Measurements from ENCODE around the gene PPP2R5C. TPM values are rescaled to one million over a fixed set of nuclear protein-coding genes. Genes with fewer than 3 reads are reported as not detected.

The PPP2R5C gene
- polyA plus RNA-seq, 5 donors, result 85.5 to 131 (median 116) TPM

- no peak for DNase-seq
Observed at GRCh38 chr14:101810897-101811621, 49.5 kb downstream of the PPP2R5C start.

DNA sequence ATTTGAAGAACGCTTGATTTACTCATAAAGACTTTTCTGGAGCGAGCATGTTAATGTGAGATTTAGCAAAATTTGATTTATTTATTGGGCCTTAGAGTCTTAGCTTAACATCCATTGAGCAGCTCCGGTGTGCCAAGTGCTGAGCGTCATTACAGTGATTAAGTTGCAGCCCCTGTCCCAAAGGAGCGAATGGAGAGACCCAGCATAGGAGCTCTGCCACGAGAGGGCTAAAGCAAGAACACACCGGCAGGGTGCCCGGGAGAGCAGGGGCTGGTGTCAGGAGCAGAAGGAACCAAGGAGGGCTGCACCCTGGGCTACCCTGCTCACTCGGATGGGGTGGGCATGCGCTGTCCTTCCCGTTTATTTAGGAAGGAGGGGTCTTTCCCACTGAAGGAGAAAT is 50.6 kb downstream of the PPP2R5C start:
- DNase-seq, result no peak

- DNase-seq, result no peak
Observed at GRCh38 chr14:101813171-101813759, 51.8 kb downstream of the PPP2R5C start.

DNA sequence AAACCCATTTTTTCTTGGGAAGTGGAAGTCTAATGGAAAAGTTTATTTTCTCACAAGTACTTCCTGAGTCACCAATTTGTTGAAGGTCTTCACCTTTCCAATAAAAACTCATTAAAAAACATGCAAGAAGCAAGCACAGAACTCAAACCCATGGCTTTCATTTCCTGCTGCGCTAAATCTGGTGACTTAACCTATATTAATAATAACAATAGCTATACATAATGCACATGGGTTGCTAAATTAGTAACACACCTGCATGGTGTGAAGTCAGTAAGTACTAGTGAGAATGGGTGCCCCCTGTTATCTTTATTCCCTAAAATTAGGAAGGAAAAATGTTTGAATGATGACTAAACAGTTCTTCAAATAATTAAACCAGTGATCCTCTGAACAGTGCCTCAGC is 52.3 kb downstream of the PPP2R5C start:
- DNase-seq, result no peak

DNA sequence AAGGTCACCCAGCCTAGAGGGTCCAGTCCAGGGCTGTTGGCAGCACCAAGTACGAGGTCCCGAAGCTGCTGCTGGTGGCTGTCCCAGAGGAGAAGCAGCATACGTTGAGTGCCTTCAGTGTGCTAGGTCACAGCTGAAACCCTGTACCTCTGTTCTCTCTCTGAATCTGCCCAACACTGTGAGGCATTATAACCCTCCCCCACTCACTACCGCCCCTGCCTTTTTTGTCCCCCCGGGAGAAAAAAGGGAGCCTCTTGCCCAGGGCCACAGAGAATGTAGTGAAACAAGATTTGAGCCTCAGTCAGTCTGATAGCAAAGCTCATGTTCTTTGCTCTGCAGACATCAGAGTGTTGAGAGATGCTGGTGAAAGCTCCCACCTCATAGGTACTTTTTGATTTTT is 53.4 kb downstream of the PPP2R5C start:
- DNase-seq, result no peak

DNA sequence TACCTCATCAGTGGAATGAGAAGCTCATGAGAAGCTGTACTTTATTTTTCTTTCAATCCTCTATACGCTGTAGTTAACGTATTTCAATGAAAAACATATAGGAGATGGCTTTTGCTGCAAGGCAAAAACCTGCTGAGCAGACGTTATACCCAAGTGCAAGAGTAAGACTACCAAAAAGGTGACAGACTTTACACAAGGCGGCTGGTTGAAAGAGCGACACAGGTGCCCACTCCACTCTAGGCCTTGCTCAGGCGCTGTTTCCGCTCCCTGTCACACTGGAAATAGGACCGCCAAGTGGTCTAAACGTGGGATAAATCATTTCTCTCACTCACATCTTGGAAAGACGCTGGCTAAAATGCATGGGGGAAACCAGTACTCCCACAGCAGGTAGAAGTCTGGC is 54.5 kb downstream of the PPP2R5C start:
- no peak for DNase-seq

DNA sequence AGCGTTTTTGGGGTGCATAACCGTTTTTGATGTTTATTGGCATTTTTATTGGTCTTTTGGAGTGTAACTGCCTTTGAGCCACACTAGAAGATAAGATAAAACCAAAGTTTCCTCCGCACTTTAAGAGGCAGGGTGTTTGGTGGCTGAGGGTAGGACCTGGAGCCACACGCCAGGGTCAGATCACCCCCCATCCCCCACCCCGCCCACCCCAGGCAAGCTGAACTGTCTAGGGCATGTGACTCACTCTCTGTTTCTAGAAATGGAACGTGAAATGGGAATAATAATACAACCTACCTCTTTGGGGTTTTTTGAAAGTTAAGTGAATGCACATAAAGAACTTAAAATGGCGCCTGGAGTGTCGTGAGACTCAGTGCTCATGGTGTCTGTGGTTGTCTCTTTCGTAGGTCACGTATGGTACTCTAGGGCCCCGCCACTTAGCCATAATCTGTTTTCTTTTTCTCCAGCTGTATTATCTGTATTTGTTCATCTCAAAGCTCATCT is 56.0 kb downstream of the PPP2R5C start:
- no peak for DNase-seq

DNA sequence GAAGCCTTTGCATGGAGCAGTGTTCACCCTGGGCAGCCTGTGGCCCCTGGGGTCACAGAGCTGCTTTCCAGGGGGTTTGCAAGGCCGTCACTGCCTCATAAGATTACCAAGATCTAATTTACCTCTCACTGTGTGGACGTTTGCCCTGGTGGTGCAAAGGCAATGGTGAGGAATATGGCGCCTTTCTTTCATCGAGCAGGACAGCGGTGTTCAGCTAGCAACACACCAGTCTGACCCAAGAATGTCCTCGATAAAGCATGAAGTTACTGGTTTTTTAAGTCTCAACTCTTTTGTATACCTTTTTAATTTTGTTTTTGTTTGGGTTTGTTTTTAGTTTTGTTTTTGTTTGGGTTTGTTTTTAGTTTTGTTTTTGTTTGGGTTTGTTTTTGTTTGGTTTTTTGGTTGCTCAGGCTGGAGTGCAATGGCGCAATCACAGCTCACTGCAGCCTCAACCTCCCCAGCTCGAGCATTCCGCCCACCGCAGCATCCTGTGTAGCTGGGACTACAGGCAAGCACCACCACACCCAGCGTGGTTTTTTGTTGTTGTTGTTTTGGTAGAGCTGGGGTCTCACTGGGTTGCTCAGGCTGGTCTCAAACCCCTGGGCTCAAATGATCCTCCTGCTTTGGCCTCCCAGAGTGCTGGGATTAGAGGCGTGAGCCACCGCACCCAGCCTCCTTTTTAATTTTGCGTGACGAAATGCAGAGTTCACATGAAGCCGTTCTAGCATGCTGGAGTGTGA is 57.9 kb downstream of the PPP2R5C start:
- DNase-seq, result no peak

DNA sequence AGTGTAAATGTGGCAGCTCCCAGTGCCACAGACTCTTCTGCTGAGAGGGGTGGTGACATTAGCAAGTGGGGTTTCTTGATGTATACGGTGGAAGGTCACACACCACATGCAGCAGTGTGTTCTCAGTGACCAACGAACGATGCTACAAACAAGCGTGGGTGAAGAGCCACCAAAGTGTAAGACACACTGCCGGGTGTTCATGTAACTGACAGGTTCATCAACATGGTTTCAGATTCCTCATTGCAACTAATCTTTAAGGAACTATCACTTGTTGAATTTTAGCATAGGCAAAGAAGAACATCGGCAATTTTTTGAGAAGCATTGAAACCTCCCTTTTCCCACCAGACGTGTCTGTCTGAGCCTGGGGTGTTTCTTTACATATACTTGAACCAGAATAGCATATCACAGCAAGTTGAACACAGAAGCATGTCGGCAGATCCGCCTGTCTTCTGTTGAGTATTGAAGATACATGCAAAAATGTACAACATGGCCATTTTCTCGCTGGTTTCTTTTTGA is 58.8 kb downstream of the PPP2R5C start:
- DNase-seq, result no peak

- no peak for DNase-seq
Observed at GRCh38 chr14:101821528-101821927, 60.0 kb downstream of the PPP2R5C start.

- peak; percentile 81 to 89 for DNase-seq
Observed at GRCh38 chr14:101823066-101823465, 61.6 kb downstream of the PPP2R5C start.

DNA sequence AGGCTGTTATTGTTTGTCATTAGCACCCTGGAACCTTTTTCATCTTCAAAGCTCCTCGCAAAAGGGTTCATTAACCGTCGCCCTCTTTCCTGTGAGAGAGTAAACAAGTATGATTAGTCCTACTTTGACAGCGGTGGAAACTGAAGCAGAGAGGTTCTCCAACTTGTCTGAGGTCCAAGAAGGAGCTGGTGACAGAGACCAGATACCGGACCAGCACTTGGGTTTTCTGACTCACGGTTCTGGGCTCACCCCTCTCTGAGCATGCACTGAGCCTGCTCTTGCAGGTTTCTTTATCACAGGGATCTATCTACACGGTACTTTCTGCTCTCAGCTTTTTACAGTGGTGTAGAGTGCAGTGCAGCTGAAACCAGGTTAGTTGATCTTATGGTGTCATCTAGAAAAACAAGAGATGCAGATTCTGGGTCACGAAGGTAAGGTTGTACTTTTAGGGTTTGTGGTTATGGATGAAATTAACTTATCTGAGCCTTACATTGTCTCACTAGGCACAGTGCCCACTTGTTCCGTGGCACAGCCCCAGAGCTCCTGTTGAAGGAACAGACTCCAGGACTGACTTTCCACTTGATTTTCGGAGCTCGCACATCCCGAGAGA is 62.1 kb downstream of the PPP2R5C start:
- no peak for DNase-seq

DNA sequence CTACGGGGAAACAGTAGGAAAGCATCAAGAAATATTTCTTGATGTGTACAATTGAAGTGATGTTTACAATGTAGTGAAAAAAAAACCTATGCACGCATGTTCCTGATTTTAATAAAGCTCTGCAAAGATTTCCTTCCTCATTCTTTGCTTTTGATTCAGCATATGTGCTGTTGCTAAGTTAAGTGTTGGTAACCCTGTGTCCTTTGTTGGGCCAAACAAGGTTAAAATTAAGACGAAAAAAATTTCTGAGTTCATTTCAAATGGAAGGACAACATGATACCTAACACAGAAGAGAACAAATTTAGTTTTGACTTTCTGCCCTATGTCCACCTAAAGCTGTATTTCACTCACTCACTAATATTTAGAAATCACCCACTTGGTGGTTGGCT is 62.8 kb downstream of the PPP2R5C start:
- DNase-seq, result no peak

GRCh38 chr14:101825797-101826196 is 64.3 kb downstream of the PPP2R5C start:
- DNase-seq, result no peak

DNA sequence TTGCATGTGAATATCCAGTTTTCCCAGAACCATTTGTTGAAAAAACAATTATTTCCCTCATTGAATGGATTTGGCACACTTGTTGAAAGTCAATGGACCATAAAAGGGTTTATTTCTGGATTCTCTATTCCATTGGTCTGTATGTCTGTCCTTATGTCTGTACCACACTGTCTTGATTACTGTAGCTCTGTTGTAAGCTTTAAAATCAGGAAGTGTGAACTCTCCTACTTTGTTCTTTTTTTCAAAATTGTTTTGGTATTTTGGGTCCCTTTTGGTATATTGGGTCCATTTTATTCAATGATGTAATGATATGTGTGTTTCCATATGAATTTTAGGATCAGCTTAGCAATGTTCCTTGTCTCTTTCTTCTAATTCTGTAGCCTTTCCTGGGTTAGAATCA is 64.8 kb downstream of the PPP2R5C start:
- no peak for DNase-seq

DNA sequence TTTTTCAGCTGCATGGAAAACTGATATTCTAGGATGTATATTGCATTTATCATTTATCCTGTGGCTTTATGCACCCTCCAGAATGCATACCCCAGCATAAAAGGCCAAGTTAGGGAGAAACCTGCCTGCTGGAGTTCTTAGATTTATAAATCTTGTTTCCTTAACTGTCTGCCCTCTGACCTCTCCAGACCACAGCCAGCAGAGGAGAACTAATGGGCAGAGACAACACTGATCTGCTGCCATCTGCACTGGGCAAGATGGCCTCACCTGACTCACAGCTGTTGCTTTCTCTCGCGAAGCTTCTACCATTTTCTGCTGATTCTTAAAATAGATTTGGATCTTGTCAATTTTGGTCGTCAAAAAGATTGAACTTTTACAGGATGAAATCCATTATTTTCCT is 65.8 kb downstream of the PPP2R5C start:
- DNase-seq, result no peak

- peak in 1 of 2 donors; percentile 23 for DNase-seq
Observed at GRCh38 chr14:101828046-101828445, 66.5 kb downstream of the PPP2R5C start.

DNA sequence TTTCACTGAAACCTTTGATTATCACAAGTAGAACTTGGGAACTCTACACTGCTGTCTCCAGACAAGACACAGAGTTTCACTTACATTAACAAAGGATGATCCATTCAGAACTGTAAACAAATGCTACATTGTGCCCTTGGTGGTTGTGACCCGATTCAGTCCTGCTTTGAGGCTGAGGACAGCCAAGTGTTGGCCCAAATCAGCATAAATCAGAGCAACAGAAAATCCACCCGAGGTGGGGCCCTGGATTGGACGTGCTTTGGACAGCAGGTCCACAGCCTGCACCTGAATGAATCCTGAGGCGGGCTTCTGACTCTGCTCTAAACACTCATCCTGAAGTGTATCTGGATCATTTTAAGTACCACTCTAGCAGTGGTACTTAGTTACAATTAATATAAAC is 68.8 kb downstream of the PPP2R5C start:
- DNase-seq, result no peak

- DNase-seq, result no peak
Observed at GRCh38 chr14:101833045-101833444, 71.5 kb downstream of the PPP2R5C start.

- DNase-seq, result no peak
Observed at GRCh38 chr14:101834397-101834796, 72.9 kb downstream of the PPP2R5C start.

- no peak for DNase-seq
Observed at GRCh38 chr14:101834800-101835547, 73.5 kb downstream of the PPP2R5C start.

Measured in right lung (tissue), 5 donors.